Suprapubic skin (tissue), 4 donors: ENCODE results near the gene RAX2. TPM values are rescaled to one million over a fixed set of nuclear protein-coding genes. Genes with fewer than 3 reads are reported as not detected.
A peak's percentile ranks its signal among the peaks of the same experiment; 100 is the strongest.

Experiments used
- DNase-seq, 2 donors: peaks; one replicate each; pipeline ENCODE4 v3.0.0-alpha.2; 2019; ENCODE audit warnings: low spot score in 2 of 2
- H3K27ac ChIP-seq: fragments of 200-600 bp; sonication (generic); one replicate; pipeline ENCODE4 v1.5.1; 2019
- H3K27me3 ChIP-seq: fragments of 200-600 bp; sonication (generic); one replicate; pipeline ENCODE4 v1.5.1; 2019
- H3K36me3 ChIP-seq: fragments of 200-600 bp; sonication (generic); one replicate; pipeline ENCODE4 v1.5.1; 2019
- H3K4me1 ChIP-seq: fragments of 200-600 bp; sonication (generic); one replicate; pipeline ENCODE4 v1.5.1; 2019
- H3K4me3 ChIP-seq: fragments of 200-600 bp; sonication (generic); one replicate; pipeline ENCODE4 v1.5.1; 2019; ENCODE audit warnings: mild to moderate bottlenecking
- H3K9me3 ChIP-seq: fragments of 200-600 bp; sonication (generic); one replicate; pipeline ENCODE4 v1.5.1; 2019
- CTCF ChIP-seq, 2 donors: fragments of 200-600 bp in 1 of 2; fragments of 450-650 bp in 1 of 2; sonication (generic) in 1 of 2; IDR thresholded peaks; one replicate each; pipeline ENCODE4 v1.5.1; 2016 to 2019; ENCODE audit warnings: antibody characterized with exemption in 2 of 2, mild to moderate bottlenecking in 1 of 2, moderate library complexity in 1 of 2
- EP300 ChIP-seq: sonication (generic); formaldehyde crosslinking; IDR thresholded peaks from one replicate; pipeline ENCODE4 v1.6.1; 2017; ENCODE audit warnings: antibody characterized with exemption
- POLR2A ChIP-seq, 2 donors: fragments of 450-650 bp; IDR thresholded peaks; one replicate each; pipeline ENCODE4 v1.6.1; 2017; ENCODE audit warnings: antibody characterized with exemption in 2 of 2, mild to moderate bottlenecking in 2 of 2, moderate library complexity in 2 of 2
- POLR2AphosphoS5 ChIP-seq, 3 donors: sonication (generic); formaldehyde crosslinking; IDR thresholded peaks; one replicate each; pipeline ENCODE4 v1.6.1; 2017; ENCODE audit warnings: antibody characterized with exemption in 3 of 3
- WGBS: methylation state at CpG from one replicate; pipeline ENCODE4 v1.1.5; 2018; 5-methylcytosine and 5-hydroxymethylcytosine counted together
- total RNA-seq, 4 donors: library from RNA; depleted of rRNA; stranded (reverse); fragments of >200 nt; gene quantifications; one replicate each; pipeline ENCODE4 v1.1.0, GENCODE V29; 2016

The RAX2 gene
- total RNA-seq, 4 donors from 2014 or later: not detected

GRCh38 chr19:3800996-3801395, 29.0 kb upstream of the RAX2 start:
- H3K27me3 ChIP-seq: peaks cover 48% of the 10 kb centered on the region

GRCh38 chr19:3798137-3798536, 26.1 kb upstream of the RAX2 start:
- peaks cover 4% of the 10 kb centered on the region for H3K9me3 ChIP-seq
- peaks cover 37% of the 10 kb centered on the region for H3K27me3 ChIP-seq
- H3K27ac ChIP-seq: no peak overlapping the region
- WGBS: 56% methylated on average over 6 of the region's 6 CpGs
- H3K4me3 ChIP-seq: no peak overlapping the region
- no peak for TF ChIP-seq POLR2A (IDR thresholded peaks at IDR 0.05)
- TF ChIP-seq CTCF (IDR thresholded peaks at IDR 0.05): no peak
- no peak for TF ChIP-seq POLR2AphosphoS5 (IDR thresholded peaks at IDR 0.05)
- TF ChIP-seq EP300: no peak
- no peaks in the 10 kb centered on the region for H3K36me3 ChIP-seq
- H3K4me1 ChIP-seq: peaks cover 14% of the 10 kb centered on the region
- no peak for DNase-seq

More at GRCh38 chr19:3800996-3801395, 29.0 kb upstream of the RAX2 start:
- Histone ChIP-seq H3K4me3 (peak overlapping the region; percentile 39), H3K4me1 (peaks cover 14% of the 10 kb centered on the region), H3K36me3 (no peaks in the 10 kb centered on the region), H3K27ac (no peak overlapping the region), H3K9me3 (peaks cover 4% of the 10 kb centered on the region)
- WGBS: 36% methylated on average over 21 of the region's 21 CpGs
- no peak for DNase-seq
- no peak for TF ChIP-seq POLR2AphosphoS5 (IDR thresholded peaks at IDR 0.05)
- TF ChIP-seq POLR2A (IDR thresholded peaks at IDR 0.05): no peak
- TF ChIP-seq EP300: no peak
- no peak for TF ChIP-seq CTCF (IDR thresholded peaks at IDR 0.05)

GRCh38 chr19:3796358-3796757, 24.3 kb upstream of the RAX2 start:
- H3K4me3 ChIP-seq: no peak overlapping the region
- peaks cover 23% of the 10 kb centered on the region for H3K27me3 ChIP-seq
- H3K36me3 ChIP-seq: no peaks in the 10 kb centered on the region
- no peak for DNase-seq
- TF ChIP-seq POLR2AphosphoS5 (IDR thresholded peaks at IDR 0.05) (no peak), POLR2A (IDR thresholded peaks at IDR 0.05) (no peak), CTCF (IDR thresholded peaks at IDR 0.05) (no peak), EP300 (no peak)
- WGBS: 87% methylated on average over 2 of the region's 2 CpGs
- no peak overlapping the region for H3K27ac ChIP-seq
- H3K9me3 ChIP-seq: peaks cover 4% of the 10 kb centered on the region
- H3K4me1 ChIP-seq: peaks cover 8% of the 10 kb centered on the region

- peaks cover 4% of the 10 kb centered on the region for H3K27me3 ChIP-seq
- H3K27ac ChIP-seq: no peak overlapping the region
- H3K9me3 ChIP-seq: peaks cover 9% of the 10 kb centered on the region
- H3K36me3 ChIP-seq: no peaks in the 10 kb centered on the region
- 92% methylated on average over 3 of the region's 3 CpGs for WGBS
- H3K4me1 ChIP-seq: no peaks in the 10 kb centered on the region
- no peak for DNase-seq
- TF ChIP-seq CTCF (IDR thresholded peaks at IDR 0.05) (no peak), POLR2AphosphoS5 (IDR thresholded peaks at IDR 0.05) (no peak), EP300 (no peak), POLR2A (IDR thresholded peaks at IDR 0.05) (no peak)
- H3K4me3 ChIP-seq: no peak overlapping the region
Measured at GRCh38 chr19:3793799-3794198, 21.8 kb upstream of the RAX2 start.

GRCh38 chr19:3792114-3792513, 20.1 kb upstream of the RAX2 start:
- TF ChIP-seq CTCF (IDR thresholded peaks at IDR 0.05) (no peak), EP300 (no peak), POLR2AphosphoS5 (IDR thresholded peaks at IDR 0.05) (no peak), POLR2A (IDR thresholded peaks at IDR 0.05) (no peak)
- no peak overlapping the region for H3K27ac ChIP-seq
- DNase-seq: no peak
- H3K27me3 ChIP-seq: peaks cover 8% of the 10 kb centered on the region
- H3K36me3 ChIP-seq: no peaks in the 10 kb centered on the region
- no peaks in the 10 kb centered on the region for H3K4me1 ChIP-seq
- 70% methylated on average over 3 of the region's 3 CpGs for WGBS
- no peak overlapping the region for H3K4me3 ChIP-seq
- H3K9me3 ChIP-seq: peaks cover 9% of the 10 kb centered on the region
